C4-2B (cell line): ENCODE data around the gene MRLN.

Source experiments
- CTCF ChIP-seq: fragments of 450-650 bp; conservative IDR thresholded peaks from 2 replicates; pipeline ENCODE4 v1.5.1; 2017; ENCODE audit warnings: mild to moderate bottlenecking
- ZFX ChIP-seq: fragments of 450-650 bp; IDR thresholded peaks from 2 replicates; pipeline ENCODE4 v1.6.1; 2017

DNA sequence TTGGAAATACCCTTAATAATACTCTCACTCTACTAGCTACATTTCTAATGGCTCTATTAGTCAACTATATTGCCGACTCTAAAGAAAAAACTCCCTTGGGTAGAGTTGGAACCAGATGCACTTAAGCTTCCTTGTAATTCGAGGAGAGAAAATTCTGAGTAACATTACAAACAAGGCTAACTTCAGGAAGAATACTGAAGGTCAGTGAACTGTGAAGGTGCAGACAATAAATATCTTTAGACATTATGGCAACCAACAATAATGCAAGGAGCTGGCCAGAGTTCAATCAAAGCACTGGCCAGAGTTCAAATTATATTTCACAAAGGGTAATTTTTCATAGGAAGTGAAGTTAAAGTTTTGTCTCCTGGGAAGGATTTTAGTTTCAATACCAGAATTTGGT is 40.7 kb upstream of the MRLN start:
- TF ChIP-seq CTCF = no peak
- no peak for TF ChIP-seq ZFX
